K562 (cell line): Measurements from ENCODE around the gene KAT2B. TPM values are rescaled to one million over a fixed set of nuclear protein-coding genes. Genes with fewer than 3 reads are reported as not detected.

Experiments used
- ATAC-seq: fragments of 200-7000 bp; cut with Tn5 transposase; 3 replicates; pipeline ENCODE4 v1.9.1; 2020; ENCODE audit warnings: moderate library complexity
- BruUV-seq: library from RNA; stranded (reverse); fragments of 400-500 nt; replicated peaks from 2 replicates; lab custom pipeline; 2021; lab: Mats Ljungman, UMichigan
- CTCF ChIA-PET: fragments of 300-600 bp; formaldehyde crosslinking; extraction: SDS; loops from one replicate; lab custom pipeline; 2021; ENCODE audit warnings: low intra/inter-chr PET ratio; lab: Yijun Ruan, JAX
- POLR2A ChIA-PET: fragments of 300-600, 350-650 bp; sonication (Branson Sonifier 250); formaldehyde crosslinking; extraction: SDS; loops from one replicate; lab custom pipeline; 2021; ENCODE audit warnings: antibody characterized with exemption, inconsistent platforms; lab: Yijun Ruan, JAX
- DNase-seq, 4 experiments: peaks; one replicate each; pipeline versions ENCODE4 v3.0.0 to v3.0.0-alpha.2; 2011 to 2018; ENCODE audit warnings: low spot score in 3 of 4, mixed read lengths in 3 of 4; ENCODE audit errors: extremely low read depth in 1 of 4
- FAIRE-seq: peaks from 2 replicates; lab custom pipeline; 2011; peaks lifted over from hg19 to GRCh38; lab: Jason Lieb, UNC
- H2AFZ ChIP-seq: 2 replicates; pipeline ENCODE4 v1.6.0; 2011; ENCODE audit warnings: low read depth, low read length, control low read depth, inconsistent platforms
- H3K27ac ChIP-seq: fragments of 200-600 bp; 3 replicates; pipeline ENCODE4 v1.8.0; 2011; ENCODE audit warnings: low read depth, mild to moderate bottlenecking, control low read depth, inconsistent platforms, low read length, moderate library complexity, mixed read lengths; ENCODE audit errors: extremely low read depth
- H3K27me3 ChIP-seq, 2 experiments: fragments of 300-600 bp in 1 of 2; 2 replicates in 1 of 2; 3 replicates in 1 of 2; pipeline versions ENCODE4 v1.6.0 to v1.8.0; 2011; ENCODE audit warnings: inconsistent platforms in 2 of 2, low read length in 2 of 2, mild to moderate bottlenecking in 1 of 2, mixed read lengths in 1 of 2, moderate library complexity in 1 of 2; ENCODE audit not compliant: control insufficient read depth in 2 of 2, insufficient read depth in 2 of 2
- H3K36me3 ChIP-seq: fragments of 300-600 bp; 3 replicates; pipeline ENCODE4 v1.8.0; 2011; ENCODE audit warnings: mild to moderate bottlenecking, low read length, inconsistent platforms; ENCODE audit not compliant: control insufficient read depth, insufficient read depth
- H3K4me1 ChIP-seq, 2 experiments: fragments of 200-600 bp in 1 of 2; replicated peaks in 1 of 2; 2 replicates in 1 of 2; 3 replicates in 1 of 2; pipeline versions ENCODE4 v1.5.1 to v1.8.0; 2011; ENCODE audit warnings: inconsistent platforms in 2 of 2, low read length in 2 of 2, mild to moderate bottlenecking in 1 of 2, mixed read lengths in 1 of 2, moderate library complexity in 1 of 2; ENCODE audit not compliant: control insufficient read depth in 2 of 2, insufficient read depth in 2 of 2
- H3K4me2 ChIP-seq: 2 replicates; pipeline ENCODE4 v1.6.1; 2011; ENCODE audit warnings: low read length, control low read depth, inconsistent platforms, mixed read lengths; ENCODE audit not compliant: insufficient read depth
- H3K4me3 ChIP-seq: fragments of 200-600 bp; sonication (generic), shearing (Covaris generic); 2 replicates; pipeline ENCODE4 v1.5.1; 2016; ENCODE audit warnings: control low read depth, inconsistent platforms
- H3K79me2 ChIP-seq: fragments of 200-600 bp; 3 replicates; pipeline ENCODE4 v1.8.0; 2011; ENCODE audit warnings: low read length, inconsistent platforms; ENCODE audit not compliant: control insufficient read depth, insufficient read depth
- H3K9ac ChIP-seq, 2 experiments: 2 replicates each; pipeline versions ENCODE4 v1.6.0 to v1.6.1; 2011; ENCODE audit warnings: low read depth in 2 of 2, low read length in 2 of 2, control low read depth in 1 of 2, inconsistent platforms in 1 of 2, mild to moderate bottlenecking in 1 of 2, mixed read lengths in 1 of 2; ENCODE audit not compliant: insufficient read depth in 1 of 2
- H3K9me1 ChIP-seq: one replicate; pipeline ENCODE4 v1.6.0; 2011; ENCODE audit warnings: inconsistent platforms, mild to moderate bottlenecking, low read length, moderate library complexity; ENCODE audit not compliant: control insufficient read depth, insufficient read depth
- H3K9me3 ChIP-seq: replicated peaks from 2 replicates; pipeline ENCODE4 v1.5.1; 2011; ENCODE audit warnings: low read depth, low read length, inconsistent platforms; ENCODE audit not compliant: control insufficient read depth, insufficient read depth
- H4K20me1 ChIP-seq: replicated peaks from 2 replicates; pipeline ENCODE4 v1.6.1; 2011; ENCODE audit warnings: low read length, inconsistent platforms, mixed read lengths; ENCODE audit not compliant: control insufficient read depth, insufficient read depth
- CC2D1A ChIP-seq: fragments of 450-650 bp; IDR thresholded peaks from 2 replicates; pipeline ENCODE4 v1.6.1; 2017; ENCODE audit warnings: mild to moderate bottlenecking
- GTF2F1 ChIP-seq: IDR thresholded peaks from 2 replicates; pipeline ENCODE4 v1.6.1; 2011; ENCODE audit warnings: low read depth, low read length, improper control_type of control experiment
- KDM1A ChIP-seq, 2 experiments: fragments of 450-650 bp; IDR thresholded peaks; 2 replicates each; pipeline ENCODE4 v1.6.1; 2016; ENCODE audit warnings: mild to moderate bottlenecking in 2 of 2
- LARP7 ChIP-seq: fragments of 450-650 bp; IDR thresholded peaks from 2 replicates; pipeline ENCODE4 v1.6.1; 2016
- LCOR ChIP-seq: sonication (generic); formaldehyde crosslinking; IDR thresholded peaks from 2 replicates; pipeline ENCODE4 v1.8.0; 2022; ENCODE audit warnings: mild to moderate bottlenecking, missing genetic modification reagents
- MTA2 ChIP-seq: fragments of 450-650 bp; IDR thresholded peaks from 2 replicates; pipeline ENCODE4 v1.6.1; 2016; ENCODE audit warnings: low read depth
- PHTF2 ChIP-seq: fragments of 250-450 bp; sonication (Bioruptor Pico); IDR thresholded peaks from 2 replicates; pipeline ENCODE4 v1.5.0; 2021; ENCODE audit warnings: mild to moderate bottlenecking
- ZHX1 ChIP-seq: fragments of 150-350 bp; conservative IDR thresholded peaks from 2 replicates; pipeline ENCODE4 v1.6.1; 2014; ENCODE audit warnings: low read length
- ZNF384 ChIP-seq: IDR thresholded peaks from 2 replicates; pipeline ENCODE4 v1.6.1; 2012; ENCODE audit warnings: low read depth, low read length, improper control_type of control experiment
- ZNF436 ChIP-seq: fragments of 250-450, 450-650 bp; sonication (Bioruptor Pico); formaldehyde crosslinking; IDR thresholded peaks from 2 replicates; pipeline ENCODE4 v1.7.0; 2020; ENCODE audit warnings: mild to moderate bottlenecking
- WGBS: fragments of 100-300 bp; shearing (Covaris generic); methylation state at CpG from one replicate; pipeline ENCODE4 v1.1.6; 2016; ENCODE audit warnings: low coverage, mixed read lengths; ENCODE audit not compliant: insufficient coverage; ENCODE audit errors: missing lambda C conversion rate; 5-methylcytosine and 5-hydroxymethylcytosine counted together
- in situ Hi-C: fragments of 300-500 bp; cut with MboI; formaldehyde crosslinking; loops from 4 replicates; pipeline ENCODE4 v1.15.0; 2018; ENCODE audit warnings: inconsistent platforms, mixed read lengths
- intact Hi-C: fragments of 100-400 bp; cut with micrococcal nuclease; formaldehyde crosslinking; loops from 2 replicates; pipeline ENCODE4 v1.14.2; 2022
- polyA plus RNA-seq, 8 experiments: library from polyadenylated mRNA; depleted of rRNA in 4 of 8; stranded (reverse) in 5 of 8; unstranded in 3 of 8; fragments of >200 nt; fragmentation: Nextera tagmentation in 2 of 8; fragmentation: Illumina TruSeq in 1 of 8; extraction: Ambion mirVana in 2 of 8; extraction: Trizol in 1 of 8; gene quantifications; 2 replicates each; pipeline versions ENCODE4 v1.2.1 to v1.2.3, GENCODE V29; 2011 to 2014; ENCODE audit warnings: inconsistent platforms in 1 of 8, missing spikeins in 1 of 8
- total RNA-seq, 7 experiments: library from RNA; depleted of rRNA in 6 of 7; stranded (reverse); fragments of >200 nt in 6 of 7; fragmentation: Illumina TruSeq in 2 of 7; extraction: Trizol in 2 of 7; gene quantifications; 2 replicates each; pipeline versions ENCODE4 v1.2.1 to v1.2.3, GENCODE V29; 2011 to 2021; ENCODE audit warnings: low replicate concordance in 1 of 7
- TF ChIP-seq, protein P1 (sequence below): fragments of 250-450 bp; sonication (Bioruptor Pico); IDR thresholded peaks from 2 replicates; pipeline ENCODE4 v1.5.0; 2022; ENCODE audit warnings: mild to moderate bottlenecking
- TF ChIP-seq, protein P2 (sequence below): fragments of 250-450 bp; sonication (Bioruptor Pico); IDR thresholded peaks from 2 replicates; pipeline ENCODE4 v1.5.0; 2021

KAT2B gene
- total and polyA plus RNA-seq, 9 of the 15 experiments (the other 6 are each of a cell fraction or from before 2014, with no cell fraction given): 3.3 to 14.9 (median 12.2) TPM

- Histone ChIP-seq H3K36me3 (peaks cover 10% of the 10 kb centered on the region; the same call in 1 of the 3 replicates), H3K27me3 (no peaks in the 10 kb centered on the region), H4K20me1 (no peaks in the 10 kb centered on the region), H3K4me3 (no peak overlapping the region), H3K79me2 (no peaks in the 10 kb centered on the region), H3K4me1 (peaks cover 0 to 4% of the 10 kb centered on the region in 2 experiments; a peak in 3 of 5 replicates), H3K9ac (no peak overlapping the region), H2AFZ (no peak overlapping the region), H3K9me3 (no peaks in the 10 kb centered on the region), H3K9me1 (no peaks in the 10 kb centered on the region), H3K27ac (no peak overlapping the region), H3K4me2 (no peak overlapping the region)
- FAIRE-seq (no peak), ATAC-seq (no peak), DNase-seq (no peak)
- 78% methylated on average over 5 of the region's 5 CpGs for WGBS
- intact Hi-C loops: no loop called here
- in situ Hi-C loops: no loop called here
- ChIA-PET POLR2A (interaction anchor here (0.8 to 2.7 kb wide), 5 partner anchors 11 to 224 kb away, joined by 3 to 9 read pairs (median 3); no protein-coding TSS in a partner anchor), CTCF (no interaction called here)
- no TSS peak for BruUV-seq
- TF ChIP-seq LCOR (no peak), GTF2F1 (no peak), ZHX1 (no peak), MTA2 (no peak), CC2D1A (no peak), ZNF384 (no peak), LARP7 (no peak), ZNF436 (no peak), KDM1A (IDR thresholded peaks at IDR 0.05) (no peak), PHTF2 (CRISPR knock-in tag) (no peak)
- TF ChIP-seq, protein P1, sequence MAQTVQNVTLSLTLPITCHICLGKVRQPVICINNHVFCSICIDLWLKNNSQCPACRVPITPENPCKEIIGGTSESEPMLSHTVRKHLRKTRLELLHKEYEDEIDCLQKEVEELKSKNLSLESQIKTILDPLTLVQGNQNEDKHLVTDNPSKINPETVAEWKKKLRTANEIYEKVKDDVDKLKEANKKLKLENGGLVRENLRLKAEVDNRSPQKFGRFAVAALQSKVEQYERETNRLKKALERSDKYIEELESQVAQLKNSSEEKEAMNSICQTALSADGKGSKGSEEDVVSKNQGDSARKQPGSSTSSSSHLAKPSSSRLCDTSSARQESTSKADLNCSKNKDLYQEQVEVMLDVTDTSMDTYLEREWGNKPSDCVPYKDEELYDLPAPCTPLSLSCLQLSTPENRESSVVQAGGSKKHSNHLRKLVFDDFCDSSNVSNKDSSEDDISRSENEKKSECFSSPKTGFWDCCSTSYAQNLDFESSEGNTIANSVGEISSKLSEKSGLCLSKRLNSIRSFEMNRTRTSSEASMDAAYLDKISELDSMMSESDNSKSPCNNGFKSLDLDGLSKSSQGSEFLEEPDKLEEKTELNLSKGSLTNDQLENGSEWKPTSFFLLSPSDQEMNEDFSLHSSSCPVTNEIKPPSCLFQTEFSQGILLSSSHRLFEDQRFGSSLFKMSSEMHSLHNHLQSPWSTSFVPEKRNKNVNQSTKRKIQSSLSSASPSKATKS: no peak
- TF ChIP-seq, protein P2, sequence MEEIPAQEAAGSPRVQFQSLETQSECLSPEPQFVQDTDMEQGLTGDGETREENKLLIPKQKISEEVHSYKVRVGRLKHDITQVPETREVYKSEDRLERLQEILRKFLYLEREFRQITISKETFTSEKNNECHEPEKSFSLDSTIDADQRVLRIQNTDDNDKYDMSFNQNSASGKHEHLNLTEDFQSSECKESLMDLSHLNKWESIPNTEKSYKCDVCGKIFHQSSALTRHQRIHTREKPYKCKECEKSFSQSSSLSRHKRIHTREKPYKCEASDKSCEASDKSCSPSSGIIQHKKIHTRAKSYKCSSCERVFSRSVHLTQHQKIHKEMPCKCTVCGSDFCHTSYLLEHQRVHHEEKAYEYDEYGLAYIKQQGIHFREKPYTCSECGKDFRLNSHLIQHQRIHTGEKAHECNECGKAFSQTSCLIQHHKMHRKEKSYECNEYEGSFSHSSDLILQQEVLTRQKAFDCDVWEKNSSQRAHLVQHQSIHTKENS (CRISPR knock-in tag): no peak
These were observed 67.5 kb downstream of the KAT2B start for GRCh38 chr3:20107722-20108121.
